Stimulated activated CD4-positive, alpha-beta T cell treated with anti-CD3 and anti-CD28 coated beads, Interleukin-15, amount 100 ng/mL, for 24 hours (primary cell): Measurements from ENCODE around the gene HLCS.

Experiments used
- DNase-seq: peaks from one replicate; pipeline ENCODE4 v3.0.0-alpha.2; 2020

Gene HLCS

DNA sequence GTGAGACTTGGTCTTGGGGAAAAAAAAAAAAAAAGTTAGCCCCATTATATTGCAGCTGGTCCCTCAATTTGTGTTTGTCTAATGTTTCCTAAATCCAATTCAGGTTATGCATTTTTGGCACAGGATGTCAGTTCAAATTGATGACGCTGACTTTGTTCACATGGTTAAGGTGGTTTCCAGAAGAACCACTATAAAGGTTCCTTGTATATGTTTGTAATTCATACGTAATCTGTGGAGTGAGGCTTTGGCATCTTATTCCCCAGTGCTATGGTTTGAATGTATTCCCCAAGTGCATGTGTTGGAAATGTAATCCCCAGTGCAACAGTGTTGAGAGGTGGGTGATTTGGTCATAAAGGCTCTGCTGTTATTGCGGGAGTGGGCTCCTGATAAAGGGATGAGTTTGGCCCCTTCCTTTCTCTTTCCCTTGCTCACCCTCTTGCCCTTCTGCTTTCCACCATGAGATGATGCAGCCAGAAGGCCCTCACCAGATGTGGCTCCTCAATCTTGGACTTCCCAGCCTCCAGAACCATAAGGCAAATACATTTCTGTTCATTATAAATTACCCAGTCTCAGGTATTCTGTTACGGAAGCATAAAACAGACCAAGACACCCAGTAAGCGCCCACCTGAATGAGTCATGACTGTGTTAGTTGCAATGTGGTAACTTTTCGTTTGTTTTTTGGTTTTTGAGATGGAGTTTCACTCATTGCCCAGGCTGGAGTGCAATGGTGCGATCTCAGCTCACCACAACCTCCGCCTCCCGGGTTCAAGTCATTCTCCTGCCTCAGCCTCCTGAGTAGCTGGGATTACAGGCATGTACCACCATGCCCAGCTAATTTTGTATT, 19.5 kb upstream of the HLCS start:
- DNase-seq, result no peak

DNA sequence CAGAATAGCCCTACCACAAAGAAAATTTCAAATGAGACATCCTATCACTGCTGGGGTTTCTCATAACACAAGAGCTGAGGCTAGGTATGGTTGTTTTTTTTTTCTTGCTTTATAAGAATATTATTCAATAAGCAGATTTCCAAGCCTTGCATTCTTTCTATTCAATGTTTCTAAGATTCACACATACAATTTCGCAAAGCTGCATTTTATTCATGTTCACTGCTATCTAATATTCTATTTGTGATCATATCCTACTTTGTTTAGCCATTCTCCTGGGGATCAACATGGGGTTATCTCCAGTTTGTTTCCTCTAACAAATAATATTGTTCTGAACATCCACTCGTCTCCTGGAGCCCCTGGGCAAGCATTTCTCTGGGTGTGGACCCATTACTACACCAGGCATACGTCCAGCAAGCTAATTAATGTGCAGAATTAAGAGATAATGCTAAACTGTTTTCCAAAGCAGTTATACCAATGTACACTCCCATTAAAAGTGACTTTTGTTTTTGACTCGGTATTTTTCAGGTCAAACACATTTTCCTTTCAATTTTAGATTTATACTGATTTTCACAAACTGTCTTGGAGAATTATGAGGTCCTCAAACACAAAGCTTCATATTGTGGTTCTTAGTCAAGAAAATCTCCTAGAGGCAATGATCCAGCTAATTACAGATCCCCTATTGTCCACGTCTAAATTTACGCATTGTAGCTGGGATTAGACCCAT, 15.7 kb upstream of the HLCS start:
- no peak for DNase-seq

DNA sequence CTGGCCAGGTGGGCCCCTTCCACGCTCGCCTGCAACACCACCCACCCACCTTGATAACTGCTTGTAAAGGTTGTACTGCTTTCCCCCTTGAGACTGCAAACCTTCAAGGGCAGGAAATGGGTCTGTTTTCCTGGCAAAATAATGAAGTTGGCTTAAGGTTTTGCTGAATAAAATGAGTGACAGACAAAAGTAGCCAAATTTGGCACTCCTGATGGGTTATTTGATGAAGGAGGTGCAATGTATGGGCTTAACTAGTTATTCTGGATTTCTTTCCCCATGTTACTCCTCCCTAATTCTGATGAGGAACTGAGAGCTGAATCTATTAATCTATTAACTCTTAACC, 14.6 kb upstream of the HLCS start:
- no peak for DNase-seq

DNA sequence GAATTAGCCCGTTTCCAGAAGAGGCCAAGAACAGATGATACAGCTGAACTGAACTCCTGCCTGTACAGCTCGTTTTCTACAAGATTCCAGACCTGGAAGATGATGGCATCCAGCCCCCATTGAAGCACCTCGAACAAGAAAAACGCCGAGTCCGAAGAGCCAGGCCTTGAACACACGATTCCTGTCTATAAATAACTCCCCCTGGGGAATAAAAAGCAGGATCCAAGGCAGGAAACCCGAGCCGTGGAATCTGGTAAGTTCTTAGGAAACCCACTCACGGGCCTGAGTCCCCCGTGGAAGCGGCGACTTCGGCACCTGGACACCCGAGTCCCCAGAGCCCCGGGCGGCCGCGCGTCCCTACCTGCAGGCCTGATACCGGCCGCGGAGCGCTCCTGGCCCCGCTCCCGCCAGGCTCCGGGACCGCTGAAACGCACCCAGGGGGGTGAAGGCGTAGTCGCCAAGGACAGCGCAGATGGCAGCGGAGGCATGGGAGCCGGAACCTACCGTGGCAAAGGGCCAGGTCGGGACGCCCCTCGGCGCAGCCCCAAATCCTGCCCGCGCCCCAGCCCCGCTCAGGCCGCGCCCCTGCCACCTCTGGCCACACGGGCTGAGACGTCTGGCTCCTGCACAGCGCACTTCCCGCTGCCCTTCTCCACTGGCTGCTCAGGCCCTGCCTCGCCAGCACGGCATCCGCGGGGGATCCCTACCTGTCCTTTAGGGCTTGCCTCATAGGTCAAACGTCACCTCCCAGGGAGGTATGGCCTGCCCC, 14.0 kb upstream of the HLCS start:
- peak; percentile 24 for DNase-seq

DNA sequence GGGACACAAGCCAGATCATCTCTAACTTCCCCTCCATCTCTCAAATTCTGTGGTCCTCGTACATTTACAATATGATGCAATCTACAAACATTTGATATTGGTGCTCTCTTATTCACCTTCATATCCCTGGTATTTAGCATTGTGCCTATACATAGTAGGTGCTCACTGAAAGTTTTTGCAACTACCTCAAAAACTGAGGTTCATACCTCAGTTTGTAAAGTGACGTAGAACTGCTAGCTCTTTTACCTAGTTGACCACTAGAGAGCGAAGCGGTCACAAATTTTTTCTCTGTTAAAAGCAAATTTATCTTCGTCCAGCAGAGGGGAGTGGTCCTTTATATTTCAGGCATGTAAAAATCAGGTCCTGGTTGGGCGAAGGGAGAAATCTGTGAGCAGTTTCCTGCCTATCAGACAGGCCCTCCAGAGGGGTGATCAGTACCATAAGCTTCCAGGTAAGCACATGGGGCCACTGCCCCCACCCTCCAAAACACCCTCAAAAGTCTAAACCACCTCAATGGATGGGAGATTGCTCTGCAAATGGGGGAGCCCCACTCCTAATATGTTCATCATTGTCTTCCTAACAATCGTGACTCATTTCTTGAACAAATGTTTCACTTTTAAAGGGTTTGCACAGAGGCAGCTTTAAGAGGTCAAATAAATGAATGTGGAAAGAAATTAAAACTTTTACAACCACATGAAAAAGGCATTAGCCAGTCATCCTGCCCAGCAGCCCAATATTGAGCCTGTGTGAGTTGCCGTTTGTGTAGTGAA, 10.6 kb upstream of the HLCS start:
- DNase-seq, result peak; percentile 54

DNA sequence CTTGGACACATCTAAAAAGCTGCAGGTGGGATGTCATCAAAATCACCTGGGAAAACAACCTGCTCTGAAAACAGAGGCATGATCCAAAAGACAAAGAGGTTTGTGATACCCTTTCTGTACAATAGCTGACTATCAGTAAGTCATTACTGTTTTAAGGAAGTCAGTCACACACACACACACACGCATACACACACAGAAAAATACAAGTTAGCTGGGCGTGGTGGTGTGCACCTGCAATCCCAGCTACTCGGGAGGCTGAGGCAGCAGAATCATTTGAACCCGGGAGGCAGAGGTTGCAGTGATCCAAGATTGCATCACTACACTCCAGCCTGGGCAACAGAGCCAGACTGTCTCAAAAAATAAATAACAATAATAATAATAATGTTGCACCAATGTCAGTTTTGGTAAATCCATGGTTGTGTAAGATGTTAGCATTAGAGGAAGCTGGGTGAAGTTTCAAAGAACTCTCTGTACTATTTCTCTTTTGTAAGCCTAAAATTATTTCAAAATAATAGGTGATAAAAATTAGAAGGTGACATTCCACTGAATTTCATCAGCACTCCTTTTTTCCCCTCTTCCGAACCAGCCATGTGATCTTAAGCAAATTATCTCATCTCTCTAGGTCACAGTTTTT, 9.9 kb upstream of the HLCS start:
- no peak for DNase-seq

DNA sequence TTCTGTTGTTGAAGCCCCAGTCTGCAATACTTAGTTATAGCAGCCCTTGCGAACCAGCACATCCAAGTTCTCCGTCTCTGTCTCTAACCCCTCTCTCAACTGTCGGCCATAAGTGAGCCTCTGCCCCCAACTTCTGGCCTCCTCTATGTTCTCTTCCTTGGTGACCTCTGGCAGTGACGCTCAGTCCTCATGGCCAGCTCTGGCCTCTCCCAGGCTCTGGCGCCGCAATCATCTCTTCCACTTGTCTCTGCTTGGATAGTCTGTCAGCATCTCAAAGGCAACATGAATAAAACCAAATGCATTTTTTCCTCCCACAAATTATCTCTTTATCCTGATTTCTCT, 8.4 kb upstream of the HLCS start:
- DNase-seq, result no peak

DNA sequence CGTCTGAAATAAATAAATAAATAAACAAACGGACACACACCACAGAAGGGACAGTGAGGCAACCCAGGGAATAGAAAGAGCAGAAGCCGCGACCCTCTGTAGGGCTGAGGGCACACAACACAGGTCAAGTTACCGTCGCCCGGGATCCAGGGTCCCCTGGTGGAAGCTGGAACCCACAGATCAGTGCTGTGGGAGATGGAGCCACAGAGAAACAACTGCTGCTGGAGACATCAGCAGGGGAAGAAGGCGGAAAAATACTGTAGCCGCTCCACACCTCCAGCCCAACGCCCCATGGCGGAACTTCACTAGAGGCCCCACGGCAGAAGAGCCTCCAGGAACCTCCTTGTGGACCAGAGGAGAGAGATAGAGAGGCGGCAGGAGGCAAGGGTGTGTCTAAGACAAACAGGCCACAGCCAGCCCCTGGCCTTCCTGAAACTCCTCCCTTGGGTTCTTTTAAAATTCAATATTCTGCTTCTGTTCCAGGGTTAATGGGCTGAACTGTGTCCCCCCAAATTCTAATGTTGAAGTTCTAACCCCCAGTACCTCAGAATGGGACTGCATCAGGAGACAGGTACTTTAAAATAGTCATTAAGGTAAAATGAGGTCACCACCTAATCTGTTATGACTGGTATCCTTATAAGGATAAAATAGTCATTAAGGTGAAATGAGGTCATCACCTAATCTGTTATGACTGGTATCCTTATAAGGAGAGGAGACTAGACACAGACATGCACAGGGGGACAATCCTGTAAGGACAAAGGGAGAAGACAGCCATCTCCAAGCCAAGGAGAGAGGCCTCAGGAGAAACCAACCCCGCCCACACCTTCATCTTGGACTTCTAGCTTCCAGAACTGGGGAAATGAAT, 7.7 kb upstream of the HLCS start:
- no peak for DNase-seq

DNA sequence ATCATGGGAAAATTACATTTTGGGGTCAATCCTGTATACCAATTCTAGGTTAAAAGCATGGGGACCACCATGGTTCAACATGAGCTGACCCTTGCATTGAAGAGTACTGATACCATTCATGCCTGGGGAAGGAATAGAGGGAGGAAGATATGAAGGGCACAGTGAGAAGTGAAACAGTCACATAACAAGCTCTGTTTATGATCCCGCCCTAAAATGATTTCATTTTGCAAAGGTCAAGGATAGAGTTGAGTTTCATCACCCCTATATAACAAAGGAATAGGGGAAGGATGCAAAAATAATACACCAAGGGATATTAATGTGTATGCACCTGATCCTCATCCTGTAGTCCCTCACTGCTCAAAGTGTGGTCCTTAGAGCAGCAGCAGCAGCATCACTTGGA, 2.5 kb upstream of the HLCS start:
- DNase-seq, result no peak

DNA sequence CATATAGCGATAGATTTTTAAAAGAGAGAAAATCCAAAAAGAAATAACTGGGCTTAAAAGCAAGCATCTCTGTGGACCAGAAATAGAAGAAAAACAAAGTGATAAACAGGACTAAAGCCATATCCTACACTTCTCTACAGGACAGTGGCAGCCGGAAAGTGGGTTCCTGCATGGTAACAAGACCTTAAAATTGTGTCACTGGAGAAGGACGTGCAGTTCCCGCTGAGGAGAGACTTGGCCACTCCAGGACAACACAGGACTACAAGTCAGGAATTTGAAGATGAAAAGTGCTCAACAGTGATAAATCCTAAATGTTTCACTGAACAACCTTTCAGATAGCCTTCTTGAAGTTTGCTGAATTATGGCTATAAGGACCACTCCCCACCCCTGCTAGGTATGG, 1.9 kb upstream of the HLCS start:
- DNase-seq, result no peak

DNA sequence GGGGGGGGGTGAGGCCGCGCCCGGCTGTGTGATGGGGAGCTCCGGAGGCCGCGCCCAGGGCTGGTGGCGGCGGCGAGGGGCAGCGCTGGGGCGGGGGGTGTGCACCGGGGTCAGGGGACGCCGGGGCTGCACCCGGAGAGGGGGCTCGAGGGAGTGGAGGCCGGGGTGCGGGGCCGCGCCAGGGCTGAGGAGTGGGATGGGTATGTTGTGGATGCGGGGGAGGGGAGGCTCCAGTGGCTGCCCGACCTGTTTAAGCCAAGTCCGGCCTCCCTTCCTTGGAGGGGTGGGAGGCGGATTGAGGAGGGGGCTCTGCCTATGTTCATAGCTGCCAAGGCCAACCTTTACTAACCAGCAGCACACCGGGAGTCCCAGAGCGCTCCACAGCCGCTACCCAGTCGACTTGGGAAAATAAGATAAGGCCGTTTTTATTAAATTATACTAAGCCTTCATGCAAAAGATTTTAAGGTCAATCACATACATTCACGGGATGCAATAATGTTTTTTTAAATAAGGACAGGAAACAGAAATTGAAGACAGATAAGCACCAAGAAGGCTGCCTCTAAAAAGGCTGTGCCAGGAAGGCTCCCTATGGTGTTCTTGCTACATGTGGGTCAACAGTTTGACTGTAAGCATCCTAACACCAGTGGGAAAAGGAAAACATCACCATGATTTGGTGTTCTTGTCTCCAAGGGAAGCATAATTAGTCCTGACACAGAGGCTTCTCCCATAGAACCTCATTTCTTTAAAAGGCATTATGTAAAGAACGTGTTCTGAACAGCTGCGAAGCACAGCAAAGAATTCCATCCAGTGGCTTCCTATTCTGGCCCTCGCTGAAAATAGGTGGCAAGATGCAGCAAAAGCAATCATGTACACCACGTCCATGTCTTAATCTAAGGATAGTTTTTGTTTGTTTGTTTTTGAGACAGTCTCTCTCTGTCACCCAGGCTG, 626 bp upstream of the HLCS start:
- DNase-seq, result no peak

DNA sequence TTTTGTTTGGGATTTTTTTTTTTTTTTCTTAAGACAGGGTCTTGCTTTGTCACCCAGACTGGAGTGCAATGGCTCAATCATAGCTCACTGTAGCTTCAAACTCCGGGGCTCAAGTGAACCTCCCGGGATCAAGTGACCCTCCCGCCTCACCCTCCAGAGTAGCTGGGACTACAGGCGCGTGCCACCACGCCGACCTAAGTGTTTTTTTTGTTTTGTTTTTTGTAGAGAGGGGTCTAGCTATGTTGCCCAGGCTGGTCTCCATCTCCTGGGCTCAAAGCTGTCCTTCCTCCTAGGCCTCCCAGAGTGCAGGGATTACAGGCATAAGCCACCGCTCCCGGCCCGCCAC, 776 bp downstream of the HLCS start:
- no peak for DNase-seq

DNA sequence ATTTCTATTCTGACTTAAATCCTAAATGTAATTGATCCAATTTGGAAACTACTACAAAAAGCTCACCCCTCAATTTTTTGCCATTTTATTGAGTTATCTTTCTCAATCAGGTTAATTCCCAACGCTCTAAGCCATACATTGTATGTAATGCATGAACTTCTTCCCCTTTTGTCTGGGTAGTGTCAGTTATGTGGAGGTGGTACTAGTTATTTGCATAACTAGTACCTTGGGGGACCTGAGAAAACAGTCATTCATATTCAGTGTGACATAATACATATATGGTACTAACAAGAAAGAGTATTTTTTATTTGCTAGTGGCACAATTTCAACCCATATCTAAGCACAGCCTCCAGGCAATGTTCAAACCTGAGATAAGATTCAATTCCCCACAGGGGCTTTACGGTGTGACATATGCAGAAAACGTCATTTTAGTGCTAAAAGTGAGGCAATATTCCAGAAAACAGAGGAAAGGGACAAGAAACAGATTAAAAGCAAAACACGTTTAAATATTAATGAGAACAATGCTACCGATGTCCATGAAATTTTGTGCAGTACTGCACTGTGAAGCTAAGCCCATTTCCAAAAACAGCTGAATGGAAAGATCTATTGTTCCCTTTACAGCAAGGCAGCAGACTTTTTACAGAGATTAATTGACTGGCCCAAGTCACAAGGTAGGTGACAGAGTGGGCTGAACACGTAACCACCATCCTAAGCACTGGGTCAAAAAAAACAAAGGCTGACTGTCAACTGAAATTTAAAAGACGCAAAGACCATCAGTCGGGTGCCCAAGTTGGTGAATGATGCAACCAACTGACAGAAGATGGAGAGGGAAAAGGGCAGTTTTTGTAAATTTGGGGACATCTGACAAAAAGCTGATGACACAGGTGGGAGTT, 1.4 kb downstream of the HLCS start:
- no peak for DNase-seq

DNA sequence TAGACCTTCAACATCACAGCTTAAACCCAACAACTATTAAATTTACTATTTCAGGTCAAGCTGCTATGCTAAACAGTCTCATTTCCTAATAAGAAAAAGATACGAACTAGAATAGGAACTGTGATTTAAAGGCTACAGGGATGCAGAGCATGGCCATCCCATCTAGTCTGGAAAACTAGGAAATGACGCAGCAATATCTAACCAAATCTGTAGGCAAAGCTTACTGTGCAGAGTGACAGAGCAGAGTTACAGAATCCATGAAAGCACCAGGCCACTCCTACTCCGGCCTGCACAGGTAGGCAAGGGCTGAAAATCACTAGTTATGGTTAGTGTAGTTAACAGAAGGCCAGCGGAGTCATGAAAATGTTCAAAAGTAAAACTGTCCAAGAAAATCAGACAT, 2.1 kb downstream of the HLCS start:
- no peak for DNase-seq

DNA sequence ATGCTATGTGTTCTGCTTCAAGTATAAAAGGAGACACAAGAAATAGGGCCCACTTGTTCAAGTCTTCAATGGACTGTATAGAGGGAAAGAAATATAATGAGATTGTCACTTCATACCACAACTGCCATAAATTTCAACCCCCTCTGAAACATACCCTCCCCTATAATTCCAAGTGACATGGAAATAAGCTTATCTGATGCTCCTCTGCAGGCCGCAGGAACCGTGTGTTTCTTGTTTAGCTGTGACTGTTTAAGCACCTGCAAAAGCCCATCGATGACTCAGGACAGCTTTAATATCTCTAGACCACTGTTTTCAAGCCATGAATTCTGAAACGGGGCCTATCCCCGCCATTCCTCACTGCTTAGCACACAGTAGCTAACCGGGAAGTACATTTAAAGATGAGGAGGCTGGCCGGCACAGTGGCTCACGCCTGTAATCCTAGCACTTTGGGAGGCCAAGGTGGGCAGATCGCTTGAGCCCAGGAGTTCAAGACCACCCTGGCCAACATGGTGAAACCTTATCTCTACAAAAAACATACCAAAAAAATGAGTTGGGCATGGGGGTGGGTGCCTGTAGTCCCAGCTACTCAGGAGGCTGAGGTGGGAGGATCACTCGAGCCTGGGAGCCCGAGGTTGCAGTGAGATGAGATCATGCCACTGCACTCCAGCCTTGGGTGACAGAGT, 4.2 kb downstream of the HLCS start:
- DNase-seq, result no peak

DNA sequence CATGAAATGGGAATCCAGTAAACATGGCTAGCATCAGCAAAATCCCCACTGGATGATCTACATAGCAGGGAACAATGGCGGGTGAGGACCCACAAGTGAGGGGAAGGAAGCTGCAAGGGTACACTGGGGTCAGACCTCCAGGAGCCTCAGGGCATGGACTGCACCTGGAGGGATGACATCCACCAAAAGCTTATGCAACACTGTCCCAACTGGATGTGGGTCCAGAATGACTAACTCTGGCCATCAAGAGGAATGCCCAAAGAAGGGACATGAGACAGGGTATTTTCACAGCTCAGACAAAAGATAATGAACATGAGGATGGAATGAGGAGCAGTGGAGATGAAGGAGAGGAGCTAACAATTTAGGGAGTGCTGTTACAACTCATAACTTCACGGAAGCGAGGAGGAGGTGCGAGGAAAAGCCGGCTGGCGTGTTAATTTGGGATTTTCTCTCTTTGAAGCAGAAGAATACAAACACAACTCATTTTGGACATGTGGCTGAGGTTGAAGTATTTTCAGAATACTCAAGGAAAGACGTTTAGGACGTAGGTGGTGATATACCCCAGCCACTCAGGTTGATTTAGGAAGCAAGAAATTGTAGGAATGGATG, 5.7 kb downstream of the HLCS start:
- no peak for DNase-seq

DNA sequence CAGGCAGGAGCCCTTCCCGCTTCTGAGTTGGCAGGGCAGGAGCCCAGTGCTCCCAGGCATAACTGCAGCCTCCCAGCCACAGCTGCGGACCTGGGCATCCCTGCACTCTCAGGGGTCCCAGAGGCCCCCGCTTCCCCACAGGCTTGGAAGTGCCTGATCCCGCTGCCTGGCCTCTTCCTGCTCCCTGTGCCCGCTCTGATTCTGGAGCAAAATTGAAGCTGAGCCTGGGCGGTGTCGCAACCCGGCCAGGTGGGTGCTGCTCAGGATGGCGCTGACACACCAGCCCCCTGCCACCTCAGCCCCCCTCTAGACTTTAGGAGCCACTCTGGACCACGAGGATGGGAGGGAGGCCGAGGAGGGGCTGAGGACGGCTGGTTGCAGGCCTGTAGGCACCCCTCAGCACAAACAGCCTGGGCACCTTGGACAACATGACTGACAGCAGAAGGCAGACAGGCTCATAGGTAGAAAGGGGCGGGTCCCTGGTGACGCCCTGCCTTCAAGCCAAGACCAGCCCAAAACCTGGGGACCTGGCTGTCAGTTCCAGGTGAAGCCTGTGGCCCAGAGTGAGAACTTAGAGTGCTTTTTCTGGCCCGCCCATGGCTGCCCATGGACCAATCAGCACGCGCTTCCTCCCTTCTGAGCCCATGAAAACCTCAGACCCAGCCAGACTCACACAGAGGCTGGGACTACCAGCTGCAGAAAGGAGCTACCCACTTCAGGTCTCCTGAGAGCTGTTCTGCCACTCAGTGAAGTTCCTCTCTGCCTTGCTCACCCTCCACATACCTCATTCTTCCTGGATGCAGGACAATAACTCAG, 7.2 kb downstream of the HLCS start:
- DNase-seq, result no peak

DNA sequence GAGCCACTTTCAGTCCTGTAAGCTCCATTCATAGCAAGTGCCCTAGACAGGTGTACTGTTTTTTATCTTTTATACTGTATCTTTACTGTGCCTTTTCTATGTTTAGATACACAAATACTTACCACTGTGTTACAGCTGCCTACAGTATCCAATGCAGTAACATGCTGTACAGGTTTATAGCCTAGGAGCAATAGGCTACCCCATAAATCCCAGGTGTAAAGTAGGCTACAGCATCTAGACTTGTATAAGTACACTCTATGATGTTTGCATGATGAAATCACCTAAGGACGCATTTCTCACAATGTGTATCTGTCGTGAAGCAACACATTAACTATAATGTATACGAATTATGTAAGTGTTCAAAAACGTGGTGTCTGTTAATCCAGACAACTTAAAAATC, 10.7 kb downstream of the HLCS start:
- DNase-seq, result no peak
